ENCODE results near the gene HELZ.
"Not testable (repeated sequence)": the region's sequence is repeated elsewhere in the genome, so short reads cannot be mapped to it uniquely, and the experiment has no call there.

The HELZ gene

GRCh38 chr17:67245073-67245693, at the start of gene HELZ:
Gene HELZ, minus strand, starts transcription at chr17:67245196. Its CDS starts 26,392 bp downstream, at chr17:67218804.
- peak; percentile 72 for DNase-seq

- DNase-seq: no peak
Observed at GRCh38 chr17:67293251-67294203, 48.5 kb upstream of the HELZ start.

- no peak for DNase-seq
Observed at GRCh38 chr17:67290711-67291291, 45.8 kb upstream of the HELZ start.

GRCh38 chr17:67290244-67290643, 45.2 kb upstream of the HELZ start:
- DNase-seq: no peak

- no peak for DNase-seq
Observed at GRCh38 chr17:67289181-67289876, 44.3 kb upstream of the HELZ start.

- DNase-seq: not testable (repeated sequence)
Observed at GRCh38 chr17:67286826-67287225, 41.8 kb upstream of the HELZ start.

- DNase-seq: no peak
Observed at GRCh38 chr17:67285360-67285759, 40.4 kb upstream of the HELZ start.

- no peak for DNase-seq
Observed at GRCh38 chr17:67283731-67284516, 38.9 kb upstream of the HELZ start.

- no peak for DNase-seq
Observed at GRCh38 chr17:67281743-67282142, 36.7 kb upstream of the HELZ start.

GRCh38 chr17:67281053-67281452, 36.1 kb upstream of the HELZ start:
- DNase-seq: peak; percentile 66

GRCh38 chr17:67280279-67280678, 35.3 kb upstream of the HELZ start:
- DNase-seq: no peak

GRCh38 chr17:67279115-67279514, 34.1 kb upstream of the HELZ start:
- no peak for DNase-seq

- DNase-seq: no peak
Observed at GRCh38 chr17:67278363-67278762, 33.4 kb upstream of the HELZ start.

- no peak for DNase-seq
Observed at GRCh38 chr17:67276075-67276474, 31.1 kb upstream of the HELZ start.

GRCh38 chr17:67274466-67274865, 29.5 kb upstream of the HELZ start:
- DNase-seq: no peak

- DNase-seq: no peak
Observed at GRCh38 chr17:67273900-67274299, 28.9 kb upstream of the HELZ start.

GRCh38 chr17:67272312-67273047, 27.5 kb upstream of the HELZ start:
- DNase-seq: no peak

GRCh38 chr17:67271187-67271586, 26.2 kb upstream of the HELZ start:
- not testable (repeated sequence) for DNase-seq

- DNase-seq: no peak
Observed at GRCh38 chr17:67270416-67270815, 25.4 kb upstream of the HELZ start.

- no peak for DNase-seq
Observed at GRCh38 chr17:67266496-67266895, 21.5 kb upstream of the HELZ start.

- DNase-seq: no peak
Observed at GRCh38 chr17:67265436-67266019, 20.5 kb upstream of the HELZ start.
